KMS-11 (cell line): ENCODE data around the gene RAB1A.

Experiments used
- H2AFZ ChIP-seq: fragments of 200-600 bp; sonication (generic); 2 replicates; pipeline ENCODE4 v1.6.1; 2016; ENCODE audit warnings: antibody characterized with exemption, mixed run types, low read depth
- H3K27ac ChIP-seq: fragments of 200-600 bp; sonication (generic); 2 replicates; pipeline ENCODE4 v1.6.1; 2016; ENCODE audit warnings: mild to moderate bottlenecking, mixed run types
- H3K27me3 ChIP-seq: fragments of 200-600 bp; sonication (generic); 2 replicates; pipeline ENCODE4 v1.6.1; 2017; ENCODE audit warnings: mild to moderate bottlenecking, low read depth, mixed run types, moderate library complexity; ENCODE audit not compliant: insufficient read depth
- H3K36me3 ChIP-seq: fragments of 200-600 bp; sonication (generic); 2 replicates; pipeline ENCODE4 v1.6.1; 2017; ENCODE audit warnings: mild to moderate bottlenecking, mixed run types; ENCODE audit not compliant: insufficient read depth
- H3K4me1 ChIP-seq: fragments of 200-600 bp; sonication (generic); 2 replicates; pipeline ENCODE4 v1.6.1; 2016; ENCODE audit warnings: mild to moderate bottlenecking, low read depth, mixed run types; ENCODE audit not compliant: poor library complexity, severe bottlenecking
- H3K4me2 ChIP-seq: fragments of 200-600 bp; sonication (generic); 2 replicates; pipeline ENCODE4 v1.7.0; 2016; ENCODE audit warnings: mild to moderate bottlenecking, mixed run types
- H3K4me3 ChIP-seq: fragments of 200-600 bp; sonication (generic); IDR thresholded peaks from 2 replicates; pipeline ENCODE4 v1.6.1; 2017; ENCODE audit warnings: low read depth, low read length, mixed read lengths; ENCODE audit not compliant: insufficient read depth
- H3K79me2 ChIP-seq: fragments of 200-600 bp; sonication (generic); 2 replicates; pipeline ENCODE4 v1.6.1; 2016; ENCODE audit warnings: low read depth, mixed run types; ENCODE audit not compliant: insufficient read depth
- H3K9ac ChIP-seq: fragments of 200-600 bp; sonication (generic); 2 replicates; pipeline ENCODE4 v1.6.1; 2016; ENCODE audit warnings: mild to moderate bottlenecking, mixed run types
- H4K20me1 ChIP-seq: fragments of 200-600 bp; sonication (generic); 2 replicates; pipeline ENCODE4 v1.6.1; 2016; ENCODE audit warnings: mild to moderate bottlenecking, mixed run types; ENCODE audit not compliant: insufficient read depth
- CTCF ChIP-seq: fragments of 200-600 bp; sonication (generic); conservative IDR thresholded peaks from 2 replicates; pipeline ENCODE4 v1.6.1; 2017; ENCODE audit warnings: low read depth, mild to moderate bottlenecking, antibody characterized with exemption, low read length, moderate library complexity, mixed read lengths

RAB1A gene

GRCh38 chr2:65070172-65070830, 59.6 kb downstream of the RAB1A start:
- H3K79me2 ChIP-seq = peaks cover 11% of the 10 kb centered on the region; the same call in 1 of the 2 replicates
- H3K4me2 ChIP-seq = no peak overlapping the region
- H3K36me3 ChIP-seq = no peaks in the 10 kb centered on the region
- no peak overlapping the region for H3K9ac ChIP-seq
- no peaks in the 10 kb centered on the region for H4K20me1 ChIP-seq
- H3K4me3 ChIP-seq = no peak overlapping the region
- H3K27me3 ChIP-seq = no peaks in the 10 kb centered on the region
- no peak overlapping the region for H2AFZ ChIP-seq
- peaks cover 23% of the 10 kb centered on the region for H3K4me1 ChIP-seq
- no peak overlapping the region for H3K27ac ChIP-seq
- no peak for TF ChIP-seq CTCF

- Histone ChIP-seq H3K4me2 (no peak overlapping the region), H3K36me3 (no peaks in the 10 kb centered on the region), H3K4me3 (no peak overlapping the region), H4K20me1 (no peaks in the 10 kb centered on the region), H3K79me2 (peaks cover 13% of the 10 kb centered on the region; the same call in 1 of the 2 replicates), H2AFZ (no peak overlapping the region), H3K4me1 (peaks cover 29% of the 10 kb centered on the region), H3K9ac (no peak overlapping the region), H3K27ac (no peak overlapping the region), H3K27me3 (no peaks in the 10 kb centered on the region)
- TF ChIP-seq CTCF = no peak
These were observed 60.5 kb downstream of the RAB1A start for GRCh38 chr2:65069439-65069824.

GRCh38 chr2:65067806-65068553, 61.9 kb downstream of the RAB1A start:
- H3K4me2 ChIP-seq = no peak overlapping the region
- H3K9ac ChIP-seq = no peak overlapping the region
- no peaks in the 10 kb centered on the region for H4K20me1 ChIP-seq
- peaks cover 43% of the 10 kb centered on the region for H3K4me1 ChIP-seq
- peaks cover 25% of the 10 kb centered on the region; the same call in 1 of the 2 replicates for H3K79me2 ChIP-seq
- no peaks in the 10 kb centered on the region for H3K27me3 ChIP-seq
- H3K4me3 ChIP-seq = no peak overlapping the region
- H2AFZ ChIP-seq = no peak overlapping the region
- H3K36me3 ChIP-seq = no peaks in the 10 kb centered on the region
- H3K27ac ChIP-seq = no peak overlapping the region
- TF ChIP-seq CTCF = no peak

GRCh38 chr2:65064728-65065552, 65.0 kb downstream of the RAB1A start:
- H3K36me3 ChIP-seq = no peaks in the 10 kb centered on the region
- peaks cover 51% of the 10 kb centered on the region; the same call in 1 of the 2 replicates for H3K79me2 ChIP-seq
- H2AFZ ChIP-seq = peak overlapping the region; percentile 12; the same call in 1 of the 2 replicates
- no peaks in the 10 kb centered on the region for H3K27me3 ChIP-seq
- H3K27ac ChIP-seq = peak overlapping the region; percentile 81
- no peak overlapping the region for H3K4me3 ChIP-seq
- peaks cover 67% of the 10 kb centered on the region for H3K4me1 ChIP-seq
- peak overlapping the region; percentile 41; the same call in 1 of the 2 replicates for H3K9ac ChIP-seq
- H3K4me2 ChIP-seq = peak overlapping the region; percentile 85
- TF ChIP-seq CTCF = peak; percentile 87
- H4K20me1 ChIP-seq = no peaks in the 10 kb centered on the region
